ENCODE results near the gene SIGLEC11.

DNA sequence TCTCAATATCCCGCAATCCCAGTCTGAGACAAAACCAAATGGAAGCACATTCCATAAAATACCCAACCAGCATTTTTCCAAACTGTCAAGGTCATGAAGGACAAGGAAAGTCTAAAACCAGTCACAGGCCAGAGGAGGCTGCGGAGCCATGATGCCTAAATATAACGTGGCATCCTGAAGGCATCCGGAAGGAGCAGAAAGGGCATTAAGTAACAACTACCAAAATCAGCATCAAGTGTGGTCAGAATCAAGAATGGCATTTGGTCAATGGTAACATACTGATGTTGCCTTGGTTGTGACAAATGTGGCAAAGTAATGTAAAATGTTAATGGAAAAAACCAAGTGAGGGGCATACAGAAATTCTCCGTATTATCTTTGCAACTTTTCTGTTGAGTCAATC is 35.5 kb downstream of the SIGLEC11 start:
- TF ChIP-seq, protein P1, sequence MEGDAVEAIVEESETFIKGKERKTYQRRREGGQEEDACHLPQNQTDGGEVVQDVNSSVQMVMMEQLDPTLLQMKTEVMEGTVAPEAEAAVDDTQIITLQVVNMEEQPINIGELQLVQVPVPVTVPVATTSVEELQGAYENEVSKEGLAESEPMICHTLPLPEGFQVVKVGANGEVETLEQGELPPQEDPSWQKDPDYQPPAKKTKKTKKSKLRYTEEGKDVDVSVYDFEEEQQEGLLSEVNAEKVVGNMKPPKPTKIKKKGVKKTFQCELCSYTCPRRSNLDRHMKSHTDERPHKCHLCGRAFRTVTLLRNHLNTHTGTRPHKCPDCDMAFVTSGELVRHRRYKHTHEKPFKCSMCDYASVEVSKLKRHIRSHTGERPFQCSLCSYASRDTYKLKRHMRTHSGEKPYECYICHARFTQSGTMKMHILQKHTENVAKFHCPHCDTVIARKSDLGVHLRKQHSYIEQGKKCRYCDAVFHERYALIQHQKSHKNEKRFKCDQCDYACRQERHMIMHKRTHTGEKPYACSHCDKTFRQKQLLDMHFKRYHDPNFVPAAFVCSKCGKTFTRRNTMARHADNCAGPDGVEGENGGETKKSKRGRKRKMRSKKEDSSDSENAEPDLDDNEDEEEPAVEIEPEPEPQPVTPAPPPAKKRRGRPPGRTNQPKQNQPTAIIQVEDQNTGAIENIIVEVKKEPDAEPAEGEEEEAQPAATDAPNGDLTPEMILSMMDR (IDR thresholded peaks at IDR 0.05), result no peak
- no peak for TF ChIP-seq EZH2phosphoT487 (IDR thresholded peaks at IDR 0.05)
- TF ChIP-seq EZH2 (IDR thresholded peaks at IDR 0.05), result no peak
